Neural cell (in vitro differentiated cells): ENCODE data around the gene MFRP.

Experiments used
- EP300 ChIP-seq: fragments of 450-650 bp; conservative IDR thresholded peaks from 2 replicates; pipeline ENCODE4 v1.6.1; 2014; ENCODE audit warnings: antibody characterized with exemption, mild to moderate bottlenecking, moderate library complexity; ENCODE audit not compliant: poor library complexity, severe bottlenecking
- MXI1 ChIP-seq: fragments of 450-650 bp; conservative IDR thresholded peaks from 2 replicates; pipeline ENCODE4 v1.6.1; 2014; ENCODE audit warnings: antibody characterized with exemption, mild to moderate bottlenecking; ENCODE audit not compliant: poor library complexity, severe bottlenecking
- RAD21 ChIP-seq: fragments of 450-650 bp; conservative IDR thresholded peaks from 2 replicates; pipeline ENCODE4 v1.6.1; 2014; ENCODE audit warnings: antibody characterized with exemption, mild to moderate bottlenecking, moderate library complexity
- SMC3 ChIP-seq: fragments of 450-650 bp; conservative IDR thresholded peaks from 2 replicates; pipeline ENCODE4 v1.6.1; 2014; ENCODE audit warnings: antibody characterized with exemption, mild to moderate bottlenecking, moderate library complexity; ENCODE audit not compliant: poor library complexity
- TAF1 ChIP-seq: IDR thresholded peaks from 2 replicates; pipeline ENCODE4 v1.6.1; 2012; ENCODE audit warnings: low read depth
- TF ChIP-seq, protein P1 (sequence below): fragments of 450-650 bp; IDR thresholded peaks from 2 replicates; pipeline ENCODE4 v1.5.1; 2014; ENCODE audit warnings: antibody characterized with exemption, mild to moderate bottlenecking, moderate library complexity; ENCODE audit not compliant: poor library complexity, severe bottlenecking

DNA sequence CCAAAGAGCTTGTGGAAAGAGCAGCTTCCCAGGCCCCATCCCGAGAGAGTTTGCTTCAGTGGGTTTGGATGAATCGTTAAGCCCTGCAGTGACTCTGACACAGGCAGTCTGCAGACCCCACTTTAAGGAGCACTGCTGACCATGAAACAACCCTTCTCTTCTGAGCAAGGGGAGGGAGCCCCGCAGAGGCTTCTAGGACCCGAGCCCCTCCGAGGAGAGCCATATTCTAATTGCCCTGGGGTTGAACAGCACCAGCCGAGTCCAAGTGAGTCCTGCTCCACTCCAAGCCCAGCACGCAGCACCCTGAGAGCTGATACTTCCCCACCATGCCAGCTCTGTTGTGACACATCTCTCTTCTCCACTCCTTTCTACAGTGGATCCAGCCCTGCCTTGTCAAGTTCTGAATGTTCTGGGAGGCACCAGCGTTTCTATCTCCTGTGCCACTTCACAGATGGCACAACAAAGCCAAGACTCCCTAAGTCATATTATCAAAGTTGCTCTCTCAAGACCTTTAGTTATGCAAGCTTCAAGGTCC, 24.6 kb upstream of the MFRP start:
- TF ChIP-seq MXI1 = no peak
- TF ChIP-seq, protein P1, sequence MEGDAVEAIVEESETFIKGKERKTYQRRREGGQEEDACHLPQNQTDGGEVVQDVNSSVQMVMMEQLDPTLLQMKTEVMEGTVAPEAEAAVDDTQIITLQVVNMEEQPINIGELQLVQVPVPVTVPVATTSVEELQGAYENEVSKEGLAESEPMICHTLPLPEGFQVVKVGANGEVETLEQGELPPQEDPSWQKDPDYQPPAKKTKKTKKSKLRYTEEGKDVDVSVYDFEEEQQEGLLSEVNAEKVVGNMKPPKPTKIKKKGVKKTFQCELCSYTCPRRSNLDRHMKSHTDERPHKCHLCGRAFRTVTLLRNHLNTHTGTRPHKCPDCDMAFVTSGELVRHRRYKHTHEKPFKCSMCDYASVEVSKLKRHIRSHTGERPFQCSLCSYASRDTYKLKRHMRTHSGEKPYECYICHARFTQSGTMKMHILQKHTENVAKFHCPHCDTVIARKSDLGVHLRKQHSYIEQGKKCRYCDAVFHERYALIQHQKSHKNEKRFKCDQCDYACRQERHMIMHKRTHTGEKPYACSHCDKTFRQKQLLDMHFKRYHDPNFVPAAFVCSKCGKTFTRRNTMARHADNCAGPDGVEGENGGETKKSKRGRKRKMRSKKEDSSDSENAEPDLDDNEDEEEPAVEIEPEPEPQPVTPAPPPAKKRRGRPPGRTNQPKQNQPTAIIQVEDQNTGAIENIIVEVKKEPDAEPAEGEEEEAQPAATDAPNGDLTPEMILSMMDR = no peak
- TF ChIP-seq TAF1 = no peak
- TF ChIP-seq SMC3 = no peak
- TF ChIP-seq EP300 = no peak
- TF ChIP-seq RAD21 = no peak
